MCF 10A (cell line): ENCODE measurements around the gene FOXB1. TPM values are rescaled to one million over a fixed set of nuclear protein-coding genes. Genes with fewer than 3 reads are reported as not detected.

ENCODE experiments used
- BruUV-seq: library from RNA; stranded (reverse); fragments of 400-500 nt; replicated peaks from 2 replicates; lab custom pipeline; 2021; lab: Mats Ljungman, UMichigan
- CTCF ChIA-PET: fragments of 300-600 bp; sonication (Branson Sonifier 250); formaldehyde crosslinking; extraction: SDS; loops from one replicate; lab custom pipeline; 2021; ENCODE audit warnings: antibody characterized with exemption, inconsistent platforms; lab: Yijun Ruan, JAX
- POLR2A ChIA-PET: fragments of 300-600, 350-650 bp; sonication (Branson Sonifier 250); formaldehyde crosslinking; extraction: SDS; loops from one replicate; lab custom pipeline; 2020; ENCODE audit warnings: antibody characterized with exemption, inconsistent platforms; lab: Yijun Ruan, JAX
- DNase-seq: peaks from one replicate; pipeline ENCODE4 v3.0.0-alpha.2; 2018; ENCODE audit not compliant: unreplicated experiment
- H3K27ac Mint-ChIP-seq: one replicate; pipeline ENCODE4 v1.8.0; 2022; ENCODE audit warnings: mild to moderate bottlenecking, low read depth, mixed read lengths; ENCODE audit not compliant: unreplicated experiment
- H3K27me3 Mint-ChIP-seq: one replicate; pipeline ENCODE4 v1.8.0; 2022; ENCODE audit warnings: mixed read lengths; ENCODE audit not compliant: insufficient read depth, unreplicated experiment
- H3K36me3 Mint-ChIP-seq: one replicate; pipeline ENCODE4 v1.8.0; 2022; ENCODE audit warnings: mild to moderate bottlenecking, moderate library complexity, mixed read lengths; ENCODE audit not compliant: insufficient read depth, unreplicated experiment
- H3K4me1 Mint-ChIP-seq: one replicate; pipeline ENCODE4 v1.8.0; 2022; ENCODE audit warnings: mixed read lengths; ENCODE audit not compliant: insufficient read depth, unreplicated experiment
- H3K4me3 Mint-ChIP-seq: one replicate; pipeline ENCODE4 v1.8.0; 2022; ENCODE audit warnings: mild to moderate bottlenecking, moderate library complexity, mixed read lengths; ENCODE audit not compliant: unreplicated experiment
- H3K9me3 Mint-ChIP-seq: one replicate; pipeline ENCODE4 v1.8.0; 2022; ENCODE audit warnings: mixed read lengths; ENCODE audit not compliant: unreplicated experiment
- intact Hi-C: fragments of 100-400 bp; cut with micrococcal nuclease; formaldehyde crosslinking; loops from 2 replicates; pipeline ENCODE4 v1.14.1; 2022
- total RNA-seq: library from RNA; stranded (reverse); gene quantifications from 2 replicates; pipeline ENCODE4 v1.2.3, GENCODE V29; 2022
- TF ChIP-seq, protein P1 (sequence below): fragments of 200-600 bp; IDR thresholded peaks from one replicate; pipeline ENCODE4 v1.8.0; 2022; ENCODE audit warnings: antibody characterized with exemption, mild to moderate bottlenecking; ENCODE audit not compliant: unreplicated experiment

The FOXB1 gene
- total RNA-seq, 1 experiment from 2014 or later = not detected

DNA sequence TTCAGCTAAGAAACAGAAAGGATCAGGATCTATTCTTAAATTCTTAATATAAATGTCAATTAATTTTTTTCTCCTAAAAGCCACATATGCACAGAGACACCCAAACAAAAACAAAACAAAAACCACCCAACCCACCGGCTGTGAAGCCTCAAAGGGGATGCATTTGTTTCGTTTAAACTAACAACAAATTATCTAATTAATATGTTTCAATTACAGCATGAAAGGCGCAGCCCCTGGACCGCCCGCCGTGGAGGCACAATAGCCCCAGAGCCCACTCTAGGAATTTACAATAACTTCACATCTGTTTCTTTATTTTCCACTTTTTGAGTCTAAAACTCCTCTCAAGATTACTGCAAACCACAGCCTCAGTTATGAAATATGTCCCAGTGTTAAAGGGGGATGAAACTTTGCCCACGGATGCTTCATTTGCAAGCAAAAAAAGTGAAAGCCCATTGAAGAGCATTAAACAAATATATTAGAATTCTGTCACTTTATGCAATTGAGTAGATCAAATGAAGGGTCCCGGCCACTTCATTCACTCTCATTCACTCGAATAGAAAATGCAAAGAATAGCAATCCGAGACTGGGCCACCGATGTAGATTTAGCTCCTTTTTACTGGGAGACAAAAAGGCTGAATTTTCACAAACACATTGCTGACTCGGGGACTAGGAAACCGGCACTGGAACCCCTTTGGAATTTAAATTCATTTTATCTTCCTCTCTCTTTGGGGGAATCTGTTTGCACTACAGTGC lies 6.0 kb downstream of the FOXB1 start:
- H3K27me3 Mint-ChIP-seq = peaks cover 19% of the 10 kb centered on the region
- peaks cover 19% of the 10 kb centered on the region for H3K4me1 Mint-ChIP-seq
- TF ChIP-seq, protein P1, sequence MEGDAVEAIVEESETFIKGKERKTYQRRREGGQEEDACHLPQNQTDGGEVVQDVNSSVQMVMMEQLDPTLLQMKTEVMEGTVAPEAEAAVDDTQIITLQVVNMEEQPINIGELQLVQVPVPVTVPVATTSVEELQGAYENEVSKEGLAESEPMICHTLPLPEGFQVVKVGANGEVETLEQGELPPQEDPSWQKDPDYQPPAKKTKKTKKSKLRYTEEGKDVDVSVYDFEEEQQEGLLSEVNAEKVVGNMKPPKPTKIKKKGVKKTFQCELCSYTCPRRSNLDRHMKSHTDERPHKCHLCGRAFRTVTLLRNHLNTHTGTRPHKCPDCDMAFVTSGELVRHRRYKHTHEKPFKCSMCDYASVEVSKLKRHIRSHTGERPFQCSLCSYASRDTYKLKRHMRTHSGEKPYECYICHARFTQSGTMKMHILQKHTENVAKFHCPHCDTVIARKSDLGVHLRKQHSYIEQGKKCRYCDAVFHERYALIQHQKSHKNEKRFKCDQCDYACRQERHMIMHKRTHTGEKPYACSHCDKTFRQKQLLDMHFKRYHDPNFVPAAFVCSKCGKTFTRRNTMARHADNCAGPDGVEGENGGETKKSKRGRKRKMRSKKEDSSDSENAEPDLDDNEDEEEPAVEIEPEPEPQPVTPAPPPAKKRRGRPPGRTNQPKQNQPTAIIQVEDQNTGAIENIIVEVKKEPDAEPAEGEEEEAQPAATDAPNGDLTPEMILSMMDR = no peak

DNA sequence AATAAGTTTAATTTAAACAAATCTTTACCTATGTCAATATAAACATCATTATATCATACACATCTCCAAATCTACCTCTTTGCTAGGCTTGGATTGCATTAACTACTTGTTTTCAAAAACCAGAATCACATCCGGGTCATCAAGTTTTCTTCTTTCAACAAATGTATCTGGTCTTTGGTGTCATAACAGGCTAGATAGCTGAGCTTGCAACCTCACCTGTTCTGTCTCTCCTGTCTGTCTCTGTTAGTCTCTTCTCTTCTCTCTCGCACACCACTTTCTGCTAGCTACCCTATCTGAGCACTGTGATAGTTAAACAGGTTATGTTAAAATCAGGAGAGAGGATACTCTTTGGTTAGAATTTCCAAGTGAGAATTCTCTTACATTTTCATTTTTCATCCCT lies 6.7 kb downstream of the FOXB1 start:
- intact Hi-C loops = no loop called here
- Mint-ChIP-seq H3K4me1 (peaks cover 16% of the 10 kb centered on the region), H3K4me3 (no peak overlapping the region), H3K9me3 (no peaks in the 10 kb centered on the region), H3K27ac (no peak overlapping the region), H3K36me3 (no peaks in the 10 kb centered on the region), H3K27me3 (peaks cover 13% of the 10 kb centered on the region)
- POLR2A ChIA-PET = no interaction called here
- BruUV-seq = no TSS peak
- CTCF ChIA-PET = no interaction called here
- TF ChIP-seq, protein P1 = no peak
- DNase-seq = no peak

More for the DNA sequence above, 6.0 kb downstream of the FOXB1 start:
- no peaks in the 10 kb centered on the region for H3K9me3 Mint-ChIP-seq
- H3K36me3 Mint-ChIP-seq = no peaks in the 10 kb centered on the region
- CTCF ChIA-PET = no interaction called here
- no peak overlapping the region for H3K4me3 Mint-ChIP-seq
- no peak for DNase-seq
- intact Hi-C loops = loop anchor here (5.0 to 10.0 kb wide), 4 partner anchors 65 to 315 kb away; no protein-coding TSS in a partner anchor
- POLR2A ChIA-PET = no interaction called here
- H3K27ac Mint-ChIP-seq = no peak overlapping the region
- no TSS peak for BruUV-seq

DNA sequence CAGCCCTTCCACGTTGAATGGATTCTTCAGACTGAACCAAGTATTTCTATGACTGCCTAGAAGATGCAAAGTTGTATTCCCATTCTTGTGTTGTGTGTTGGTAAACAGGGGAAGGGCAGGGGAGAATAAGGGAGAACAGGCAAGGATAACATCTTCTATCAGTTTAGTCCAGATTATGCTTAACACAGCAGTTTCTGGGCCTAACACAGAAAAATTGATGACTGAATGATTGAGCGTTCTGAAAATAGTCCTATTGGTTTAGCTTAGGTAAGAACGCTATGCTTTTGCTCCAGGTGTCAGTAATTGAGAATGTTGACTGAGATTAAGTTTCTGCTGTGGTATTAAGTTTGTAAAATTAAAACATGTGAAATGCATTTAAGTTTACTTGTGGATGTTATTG lies 8.6 kb downstream of the FOXB1 start:
- DNase-seq = no peak
- Mint-ChIP-seq H3K4me1 (peaks cover 13% of the 10 kb centered on the region), H3K4me3 (no peak overlapping the region), H3K27ac (no peak overlapping the region), H3K36me3 (no peaks in the 10 kb centered on the region), H3K9me3 (peaks cover 8% of the 10 kb centered on the region), H3K27me3 (peaks cover 8% of the 10 kb centered on the region)
- POLR2A ChIA-PET = interaction anchor here (0.6 to 1.3 kb wide), 2 partner anchors 9 to 58 kb away, joined by 3 read pairs; partner anchors contain the start of gene FOXB1
- CTCF ChIA-PET = interaction anchor here (0.6 to 1.1 kb wide), 2 partner anchors 9 to 498 kb away, joined by 5 to 8 read pairs; no protein-coding TSS in a partner anchor
- intact Hi-C loops = no loop called here
- TF ChIP-seq, protein P1 = no peak
- no TSS peak for BruUV-seq

DNA sequence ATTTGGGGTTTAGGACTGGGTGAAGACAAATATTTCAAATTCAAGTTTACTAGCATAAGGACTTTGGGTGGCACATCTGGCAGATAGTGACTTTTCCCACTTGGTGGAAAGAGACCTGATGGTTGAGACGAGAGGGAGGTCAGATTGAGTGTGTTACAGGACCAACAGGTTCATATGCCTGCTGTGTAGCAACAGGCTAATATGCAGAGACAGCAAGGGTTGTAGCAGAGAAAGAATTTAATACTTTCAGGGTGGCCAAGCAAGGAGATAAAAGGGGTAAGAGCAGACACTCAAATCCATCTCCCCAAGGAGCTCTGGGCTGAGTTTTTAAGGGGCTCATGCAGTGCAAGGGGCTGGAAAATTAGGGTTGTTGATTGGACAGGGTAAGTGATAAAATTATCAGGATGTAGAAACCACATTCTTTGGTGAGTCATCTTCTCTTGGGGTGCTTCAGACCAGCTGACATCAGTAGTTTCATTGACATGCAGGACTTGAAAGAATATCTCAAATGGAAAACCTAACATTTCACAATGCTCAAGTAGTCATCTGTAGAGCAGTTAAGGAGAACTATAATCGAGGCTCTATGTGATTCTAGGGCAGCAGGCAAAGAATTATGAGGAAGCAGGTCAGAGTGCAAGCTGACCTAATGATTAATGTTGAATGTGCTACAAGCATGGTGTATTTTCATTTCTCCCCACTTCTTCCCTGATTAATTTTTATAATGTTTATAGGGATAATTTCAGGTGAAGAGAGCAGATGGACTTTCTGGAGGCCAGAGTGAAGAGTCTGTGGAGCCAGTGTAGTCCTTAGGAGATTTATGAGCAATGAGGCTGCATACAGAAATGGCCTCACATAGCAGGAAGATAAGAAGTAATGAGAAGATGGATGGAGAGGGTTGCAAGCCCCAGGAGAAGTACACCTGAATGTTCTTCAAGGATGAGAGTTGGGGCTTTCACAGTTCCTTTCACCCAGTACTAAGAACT lies 13.7 kb downstream of the FOXB1 start:
- Mint-ChIP-seq H3K4me1 (peaks cover 25% of the 10 kb centered on the region), H3K27me3 (no peaks in the 10 kb centered on the region), H3K9me3 (peaks cover 15% of the 10 kb centered on the region), H3K36me3 (no peaks in the 10 kb centered on the region), H3K4me3 (no peak overlapping the region), H3K27ac (no peak overlapping the region)
- ChIA-PET POLR2A (interaction anchor here (1.0 to 1.2 kb wide), 2 partner anchors 11 to 329 kb away, joined by 3 to 4 read pairs; partner anchors contain the start of gene BNIP2), CTCF (interaction anchor here (0.6 kb wide), 1 partner anchor 276 kb away, joined by 3 read pairs; no protein-coding TSS in a partner anchor)
- intact Hi-C loops = no loop called here
- TF ChIP-seq, protein P1 = no peak
- peak; percentile 46 for DNase-seq
- BruUV-seq = no TSS peak
